ENCODE measurements around the gene STK11IP.

Gene STK11IP

DNA sequence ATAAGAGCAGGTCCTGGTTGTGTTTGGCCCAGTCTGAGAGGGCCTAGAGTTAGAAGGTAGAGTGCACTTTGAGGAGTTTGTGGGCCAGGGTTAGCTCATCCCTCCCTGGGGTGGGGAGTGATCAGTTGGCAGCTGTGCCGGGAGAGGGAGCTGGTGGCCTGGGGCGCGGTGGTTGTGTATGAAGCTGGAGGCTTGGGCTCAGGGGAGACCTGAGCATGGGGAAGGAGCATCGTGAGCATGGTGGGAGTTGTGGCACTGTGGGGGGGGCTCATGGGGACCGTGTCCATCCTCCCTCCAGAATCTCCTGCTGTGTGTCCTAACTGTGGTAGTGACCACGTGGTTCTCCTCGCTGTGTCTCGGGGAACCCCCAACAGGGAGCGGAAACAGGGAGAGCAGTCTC, 13.6 kb downstream of the STK11IP start:
- Histone ChIP-seq H3K9me2 (replicated peaks; ENCODE audit: control insufficient read depth, low read length) (no peaks in the 10 kb centered on the region), H3K4me2 (ENCODE audit: low read length) (no peak overlapping the region), H3K27ac (ENCODE audit: low read depth, low read length) (no peak overlapping the region), H3K27me3 (ENCODE audit: control insufficient read depth, low read length) (no peaks in the 10 kb centered on the region), H3K9me3 (ENCODE audit: control insufficient read depth, insufficient read depth, low read length) (no peaks in the 10 kb centered on the region), H4K20me1 (ENCODE audit: control insufficient read depth, insufficient read depth, low read depth, low read length) (no peaks in the 10 kb centered on the region), H3K4me1 (ENCODE audit: control insufficient read depth, low read length) (no peaks in the 10 kb centered on the region), H3F3A (ENCODE audit: control insufficient read depth, insufficient read depth) (no peaks in the 10 kb centered on the region), H3K4me3 (ENCODE audit: low read length) (no peak overlapping the region), H3K79me2 (ENCODE audit: control insufficient read depth, low read length) (no peaks in the 10 kb centered on the region), H3K36me3 (ENCODE audit: control insufficient read depth, low read length) (no peaks in the 10 kb centered on the region)
- TF ChIP-seq, protein P1, sequence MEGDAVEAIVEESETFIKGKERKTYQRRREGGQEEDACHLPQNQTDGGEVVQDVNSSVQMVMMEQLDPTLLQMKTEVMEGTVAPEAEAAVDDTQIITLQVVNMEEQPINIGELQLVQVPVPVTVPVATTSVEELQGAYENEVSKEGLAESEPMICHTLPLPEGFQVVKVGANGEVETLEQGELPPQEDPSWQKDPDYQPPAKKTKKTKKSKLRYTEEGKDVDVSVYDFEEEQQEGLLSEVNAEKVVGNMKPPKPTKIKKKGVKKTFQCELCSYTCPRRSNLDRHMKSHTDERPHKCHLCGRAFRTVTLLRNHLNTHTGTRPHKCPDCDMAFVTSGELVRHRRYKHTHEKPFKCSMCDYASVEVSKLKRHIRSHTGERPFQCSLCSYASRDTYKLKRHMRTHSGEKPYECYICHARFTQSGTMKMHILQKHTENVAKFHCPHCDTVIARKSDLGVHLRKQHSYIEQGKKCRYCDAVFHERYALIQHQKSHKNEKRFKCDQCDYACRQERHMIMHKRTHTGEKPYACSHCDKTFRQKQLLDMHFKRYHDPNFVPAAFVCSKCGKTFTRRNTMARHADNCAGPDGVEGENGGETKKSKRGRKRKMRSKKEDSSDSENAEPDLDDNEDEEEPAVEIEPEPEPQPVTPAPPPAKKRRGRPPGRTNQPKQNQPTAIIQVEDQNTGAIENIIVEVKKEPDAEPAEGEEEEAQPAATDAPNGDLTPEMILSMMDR (IDR thresholded peaks at IDR 0.05; ENCODE audit: low read depth, low read length, poor library complexity, severe bottlenecking), result no peak
- TF ChIP-seq EZH2phosphoT487 (IDR thresholded peaks at IDR 0.05; ENCODE audit: borderline replicate concordance, low read length), result no peak

GRCh38 chr2:219611866-219612576, 14.4 kb downstream of the STK11IP start:
- Histone ChIP-seq H3K4me2 (ENCODE audit: low read length) (no peak overlapping the region), H3K36me3 (ENCODE audit: control insufficient read depth, low read length) (no peaks in the 10 kb centered on the region), H3K4me1 (ENCODE audit: control insufficient read depth, low read length) (no peaks in the 10 kb centered on the region), H4K20me1 (ENCODE audit: control insufficient read depth, insufficient read depth, low read depth, low read length) (no peaks in the 10 kb centered on the region), H3K9me2 (replicated peaks; ENCODE audit: control insufficient read depth, low read length) (no peaks in the 10 kb centered on the region), H3K9me3 (ENCODE audit: control insufficient read depth, insufficient read depth, low read length) (no peaks in the 10 kb centered on the region), H3K27me3 (ENCODE audit: control insufficient read depth, low read length) (no peaks in the 10 kb centered on the region), H3K4me3 (ENCODE audit: low read length) (no peak overlapping the region), H3K79me2 (ENCODE audit: control insufficient read depth, low read length) (no peaks in the 10 kb centered on the region), H3F3A (ENCODE audit: control insufficient read depth, insufficient read depth) (no peaks in the 10 kb centered on the region), H3K27ac (ENCODE audit: low read depth, low read length) (no peak overlapping the region)
- TF ChIP-seq EZH2phosphoT487 (IDR thresholded peaks at IDR 0.05; ENCODE audit: borderline replicate concordance, low read length), result no peak
- TF ChIP-seq, protein P1 (IDR thresholded peaks at IDR 0.05; ENCODE audit: low read depth, low read length, poor library complexity, severe bottlenecking), result no peak

DNA sequence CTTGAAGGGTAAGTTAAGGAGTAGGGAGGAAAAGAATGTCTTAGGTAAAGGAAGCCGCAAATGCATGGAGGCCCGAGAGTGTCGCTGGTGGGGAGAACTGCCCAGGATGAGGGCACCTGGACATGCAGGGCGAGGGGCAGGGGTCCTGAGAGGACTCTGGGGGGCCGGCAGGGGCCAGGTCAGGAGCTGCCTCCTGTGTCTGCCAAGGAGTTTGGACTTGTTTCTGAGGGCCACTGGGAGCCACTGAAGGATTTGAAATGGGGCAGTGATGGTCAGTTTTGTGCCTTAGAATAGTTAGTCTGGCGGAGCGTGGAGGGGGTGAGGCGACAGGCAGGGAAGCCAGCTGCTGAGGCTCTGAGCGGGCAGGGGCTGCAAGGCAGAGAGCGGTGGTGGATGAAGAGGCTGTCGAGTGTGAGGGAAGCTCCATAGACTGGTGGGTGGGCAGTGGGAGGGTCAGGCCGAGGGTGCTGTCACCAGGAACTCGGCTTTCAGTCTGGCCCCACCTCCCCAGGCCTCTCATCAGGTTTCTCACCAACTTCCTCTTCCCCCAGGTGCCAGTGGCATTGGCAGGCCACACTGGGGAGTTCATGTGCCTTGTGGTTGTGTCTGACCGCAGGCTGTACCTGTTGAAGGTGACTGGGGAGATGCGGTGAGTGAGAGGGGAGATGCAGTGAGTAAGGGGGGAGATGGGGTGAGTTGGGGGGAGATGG, 15.1 kb downstream of the STK11IP start:
- no peak overlapping the region for H3K27ac ChIP-seq (ENCODE audit: low read depth, low read length)
- no peaks in the 10 kb centered on the region for H4K20me1 ChIP-seq (ENCODE audit: control insufficient read depth, insufficient read depth, low read depth, low read length)
- H3K4me3 ChIP-seq (ENCODE audit: low read length), result no peak overlapping the region
- no peaks in the 10 kb centered on the region for H3K9me2 ChIP-seq (replicated peaks; ENCODE audit: control insufficient read depth, low read length)
- H3K4me2 ChIP-seq (ENCODE audit: low read length), result no peak overlapping the region
- H3K9me3 ChIP-seq (ENCODE audit: control insufficient read depth, insufficient read depth, low read length), result no peaks in the 10 kb centered on the region
- no peaks in the 10 kb centered on the region for H3K79me2 ChIP-seq (ENCODE audit: control insufficient read depth, low read length)
- H3K4me1 ChIP-seq (ENCODE audit: control insufficient read depth, low read length), result no peaks in the 10 kb centered on the region
- TF ChIP-seq EZH2phosphoT487 (IDR thresholded peaks at IDR 0.05; ENCODE audit: borderline replicate concordance, low read length), result no peak
- TF ChIP-seq, protein P1 (IDR thresholded peaks at IDR 0.05; ENCODE audit: low read depth, low read length, poor library complexity, severe bottlenecking), result no peak
- H3K36me3 ChIP-seq (ENCODE audit: control insufficient read depth, low read length), result no peaks in the 10 kb centered on the region
- no peaks in the 10 kb centered on the region for H3F3A ChIP-seq (ENCODE audit: control insufficient read depth, insufficient read depth)
- H3K27me3 ChIP-seq (ENCODE audit: control insufficient read depth, low read length), result no peaks in the 10 kb centered on the region
